K562 (cell line): ENCODE data around the gene CDC27. TPM values are rescaled to one million over a fixed set of nuclear protein-coding genes. Genes with fewer than 3 reads are reported as not detected.
A peak's percentile ranks its signal among the peaks of the same experiment; 100 is the strongest.

ENCODE experiments used
- CREB5 ChIP-seq: fragments of 250-450 bp; sonication (Bioruptor Pico); IDR thresholded peaks from 2 replicates; pipeline ENCODE4 v1.5.0; 2020; ENCODE audit warnings: mild to moderate bottlenecking
- CXXC5 ChIP-seq: fragments of 250-450 bp; sonication (Bioruptor Pico); IDR thresholded peaks from 2 replicates; pipeline ENCODE4 v1.8.0; 2022; ENCODE audit warnings: inconsistent platforms, mild to moderate bottlenecking, moderate library complexity
- E2F6 ChIP-seq, 2 experiments: IDR thresholded peaks; 2 replicates each; pipeline ENCODE4 v1.6.1; 2011; ENCODE audit warnings: borderline replicate concordance in 1 of 2, control low read depth in 1 of 2, low read depth in 1 of 2, low read length in 1 of 2, mild to moderate bottlenecking in 1 of 2, mixed read lengths in 1 of 2, moderate library complexity in 1 of 2; ENCODE audit not compliant: insufficient read depth in 1 of 2, insufficient read length in 1 of 2, poor library complexity in 1 of 2, severe bottlenecking in 1 of 2; ENCODE audit errors: extremely low read depth in 1 of 2
- FOXM1 ChIP-seq, 2 experiments: fragments of 450-650 bp in 1 of 2; sonication (generic) in 1 of 2; formaldehyde crosslinking in 1 of 2; IDR thresholded peaks; 2 replicates each; pipeline versions ENCODE4 v1.6.1 to v1.9.0; 2017 to 2022; ENCODE audit warnings: low read depth in 2 of 2, mild to moderate bottlenecking in 2 of 2, missing genetic modification reagents in 1 of 2, moderate library complexity in 1 of 2
- GATA2 ChIP-seq: sonication (generic); formaldehyde crosslinking; IDR thresholded peaks from 2 replicates; pipeline ENCODE4 v1.4.0; 2020; ENCODE audit warnings: mild to moderate bottlenecking, missing genetic modification reagents
- HIVEP1 ChIP-seq: fragments of 250-450 bp; sonication (Bioruptor Pico); IDR thresholded peaks from 2 replicates; pipeline ENCODE4 v1.4.0; 2020; ENCODE audit warnings: mild to moderate bottlenecking
- MIER1 ChIP-seq: fragments of 450-650 bp; IDR thresholded peaks from 2 replicates; pipeline ENCODE4 v1.6.1; 2016; ENCODE audit warnings: antibody characterized with exemption, mild to moderate bottlenecking, low read depth
- PCBP2 ChIP-seq: fragments of 200-400 bp; formaldehyde crosslinking; IDR thresholded peaks from 2 replicates; pipeline ENCODE4 v1.6.1; 2018; ENCODE audit warnings: low read length, low read depth, mild to moderate bottlenecking, moderate library complexity; ENCODE audit not compliant: poor library complexity, severe bottlenecking
- PTTG1 ChIP-seq: fragments of 450-650 bp; IDR thresholded peaks from 2 replicates; pipeline ENCODE4 v1.6.1; 2016; ENCODE audit warnings: low read depth, mild to moderate bottlenecking, missing genetic modification characterization, missing compliant biosample characterization
- PYGO2 ChIP-seq: fragments of 450-650 bp; IDR thresholded peaks from 2 replicates; pipeline ENCODE4 v1.6.1; 2016; ENCODE audit warnings: mild to moderate bottlenecking, missing genetic modification characterization, moderate library complexity, missing compliant biosample characterization
- STAG1 ChIP-seq: sonication (generic); formaldehyde crosslinking; IDR thresholded peaks from 2 replicates; pipeline ENCODE4 v1.5.0; 2020; ENCODE audit warnings: missing genetic modification reagents, borderline replicate concordance
- ZBTB40 ChIP-seq, 2 experiments: fragments of 450-650 bp in 1 of 2; sonication (generic) in 1 of 2; formaldehyde crosslinking in 1 of 2; IDR thresholded peaks; 2 replicates each; pipeline versions ENCODE4 v1.7.1 to v1.9.0; 2016 to 2022; ENCODE audit warnings: inconsistent platforms in 1 of 2, mild to moderate bottlenecking in 1 of 2, missing genetic modification reagents in 1 of 2
- ZNF444 ChIP-seq: fragments of 250-450 bp; sonication (Bioruptor Pico); IDR thresholded peaks from 2 replicates; pipeline ENCODE4 v1.4.0; 2020; ENCODE audit warnings: mild to moderate bottlenecking, moderate library complexity
- ZNF445 ChIP-seq: fragments of 250-450 bp; sonication (Bioruptor Pico); IDR thresholded peaks from 2 replicates; pipeline ENCODE4 v1.4.0; 2020; ENCODE audit warnings: low read depth, mild to moderate bottlenecking, moderate library complexity
- ZNF584 ChIP-seq: fragments of 200-800 bp; sonication (Bioruptor generic); IDR thresholded peaks from 2 replicates; pipeline ENCODE4 v1.6.1; 2016; ENCODE audit warnings: low read depth, mild to moderate bottlenecking, missing genetic modification characterization, missing compliant biosample characterization
- polyA plus RNA-seq, 8 experiments: library from polyadenylated mRNA; depleted of rRNA in 4 of 8; stranded (reverse) in 5 of 8; unstranded in 3 of 8; fragments of >200 nt; fragmentation: Nextera tagmentation in 2 of 8; fragmentation: Illumina TruSeq in 1 of 8; extraction: Ambion mirVana in 2 of 8; extraction: Trizol in 1 of 8; gene quantifications; 2 replicates each; pipeline versions ENCODE4 v1.2.1 to v1.2.3, GENCODE V29; 2011 to 2014; ENCODE audit warnings: inconsistent platforms in 1 of 8, missing spikeins in 1 of 8
- total RNA-seq, 7 experiments: library from RNA; depleted of rRNA in 6 of 7; stranded (reverse); fragments of >200 nt in 6 of 7; fragmentation: Illumina TruSeq in 2 of 7; extraction: Trizol in 2 of 7; gene quantifications; 2 replicates each; pipeline versions ENCODE4 v1.2.1 to v1.2.3, GENCODE V29; 2011 to 2021; ENCODE audit warnings: low replicate concordance in 1 of 7

CDC27 gene
- total and polyA plus RNA-seq, 9 of the 15 experiments (the other 6 are each of a cell fraction or from before 2014, with no cell fraction given) = 28.6 to 155 (median 94.1) TPM

- TF ChIP-seq FOXM1 (IDR thresholded peaks at IDR 0.05; ENCODE audit: low read depth) (no peak; the same call in 1 of the 2 replicates), FOXM1 (CRISPR knock-in tag; IDR thresholded peaks at IDR 0.05; ENCODE audit: low read depth) (no peak), E2F6 (IDR thresholded peaks at IDR 0.05; ENCODE audit: borderline replicate concordance in 1 of 2, extremely low read depth in 1 of 2, insufficient read depth in 1 of 2, insufficient read length in 1 of 2, low read depth in 1 of 2, low read length in 1 of 2, poor library complexity in 1 of 2, severe bottlenecking in 1 of 2) (no peak), CXXC5 (CRISPR knock-in tag) (no peak), HIVEP1 (CRISPR knock-in tag) (no peak), PTTG1 (tag) (no peak), ZNF444 (CRISPR knock-in tag) (no peak), MIER1 (0 out of 2 replicates have a peak, but pooled peaks have one; percentile 53), ZNF445 (no peak), ZBTB40 (IDR thresholded peaks at IDR 0.05) (peak; percentile 56), ZBTB40 (CRISPR knock-in tag; IDR thresholded peaks at IDR 0.05) (no peak), CREB5 (no peak), GATA2 (no peak), PYGO2 (no peak), PCBP2 (no peak), STAG1 (CRISPR knock-in tag) (no peak), ZNF584 (CRISPR knock-in tag) (no peak)
Observed at GRCh38 chr17:47189732-47190237, 690 bp upstream of the CDC27 start (continued).
